CD4-positive, alpha-beta T cell (primary cell): ENCODE results near the gene SULT1A2. TPM values are rescaled to one million over a fixed set of nuclear protein-coding genes. Genes with fewer than 3 reads are reported as not detected.

Experiments used
- ATAC-seq: fragments of 200-7000 bp; cut with Tn5 transposase; one replicate; pipeline ENCODE4 v1.10.0; 2022; ENCODE audit warnings: mild to moderate bottlenecking; ENCODE audit not compliant: poor library complexity
- CTCF ChIA-PET: fragments of 350-600 bp; sonication (Branson Sonifier 250); formaldehyde crosslinking; loops from one replicate; lab custom pipeline; 2021; ENCODE audit warnings: antibody characterized with exemption, inconsistent platforms; lab: Charles Lee
- POLR2A ChIA-PET: fragments of 350-600 bp; sonication (Branson Sonifier 250); formaldehyde crosslinking; loops from one replicate; lab custom pipeline; 2021; ENCODE audit warnings: antibody characterized with exemption, inconsistent platforms; lab: Charles Lee
- DNase-seq, 14 experiments: peaks; one replicate each; pipeline ENCODE4 v3.0.0-alpha.2; 2013 to 2020; ENCODE audit warnings: mixed read lengths in 2 of 14
- H3K27ac ChIP-seq, 2 donors: one replicate each; pipeline versions ENCODE4 v1.5.1 to v1.7.0; 2013; ENCODE audit warnings: low read length in 2 of 2, low read depth in 1 of 2, mild to moderate bottlenecking in 1 of 2
- H3K27me3 ChIP-seq, 2 experiments: 1 replicate in 1 of 2; 2 replicates in 1 of 2; pipeline versions ENCODE4 v1.6.1 to v1.7.0; 2013; ENCODE audit warnings: low read length in 2 of 2, control low read depth in 1 of 2, mild to moderate bottlenecking in 1 of 2, moderate library complexity in 1 of 2; ENCODE audit not compliant: insufficient read depth in 2 of 2, control insufficient read depth in 1 of 2
- H3K36me3 ChIP-seq: one replicate; pipeline ENCODE4 v1.6.1; 2013; ENCODE audit warnings: low read length, control low read depth; ENCODE audit not compliant: insufficient read depth
- H3K4me1 ChIP-seq: one replicate; pipeline ENCODE4 v1.6.1; 2013; ENCODE audit warnings: low read length, control low read depth; ENCODE audit not compliant: insufficient read depth
- H3K4me3 ChIP-seq: one replicate; pipeline ENCODE4 v1.5.1; 2013; ENCODE audit warnings: mild to moderate bottlenecking, low read length, moderate library complexity
- H3K9me3 ChIP-seq, 2 experiments: 1 replicate in 1 of 2; 2 replicates in 1 of 2; pipeline versions ENCODE4 v1.6.1 to v1.7.0; 2013; ENCODE audit warnings: low read length in 2 of 2, mild to moderate bottlenecking in 2 of 2, control low read depth in 1 of 2, moderate library complexity in 1 of 2; ENCODE audit not compliant: control insufficient read depth in 1 of 2, insufficient read depth in 1 of 2
- H3K27ac Mint-ChIP-seq: one replicate; pipeline ENCODE4 v1.8.0; 2020; ENCODE audit warnings: mixed read lengths
- H3K27me3 Mint-ChIP-seq: one replicate; pipeline ENCODE4 v1.8.0; 2021; ENCODE audit warnings: mixed read lengths
- H3K36me3 Mint-ChIP-seq: one replicate; pipeline ENCODE4 v1.8.0; 2021; ENCODE audit warnings: low read depth, mixed read lengths
- H3K4me1 Mint-ChIP-seq: one replicate; pipeline ENCODE4 v1.8.0; 2021; ENCODE audit warnings: low read depth, mixed read lengths
- H3K4me3 Mint-ChIP-seq: one replicate; pipeline ENCODE4 v1.8.0; 2020; ENCODE audit warnings: mild to moderate bottlenecking, mixed read lengths
- H3K9me3 Mint-ChIP-seq: one replicate; pipeline ENCODE4 v1.8.0; 2020; ENCODE audit warnings: mixed read lengths
- CTCF ChIP-seq: fragments of 200-600 bp; IDR thresholded peaks from one replicate; pipeline ENCODE4 v1.8.0; 2022; ENCODE audit warnings: antibody characterized with exemption, mild to moderate bottlenecking
- intact Hi-C, 2 experiments: fragments of 100-400 bp; cut with DNase I in 1 of 2; cut with micrococcal nuclease in 1 of 2; formaldehyde crosslinking; loops; one replicate each; pipeline versions ENCODE4 v1.15.1 to v1.9.0; 2023 to 2025; cut with DNase I, micrococcal nuclease
- total RNA-seq, 174 experiments: library from RNA in 2 of 174; stranded (reverse) in 2 of 174; gene quantifications; one replicate each; pipeline ENCODE4 v1.2.3 and lab custom pipeline; 2021 to 2026

SULT1A2 gene
- total RNA-seq, 2 experiments from 2014 or later, result 0.19 to 0.45 TPM

GRCh38 chr16:28554634-28555423 lies 42.0 kb downstream of the SULT1A2 start:
- POLR2A ChIA-PET, result interaction anchor here (1.3 to 2.7 kb wide), 5 partner anchors 20 to 278 kb away, joined by 3 to 29 read pairs (median 3); partner anchors contain the start of genes APOBR and CLN3
- Histone ChIP-seq H3K9me3 (no peaks in the 10 kb centered on the region), H3K36me3 (peaks cover 25% of the 10 kb centered on the region), H3K27ac (peak overlapping the region in 1 of 2 donors; percentile 2), H3K4me3 (peak overlapping the region; percentile 84), H3K27me3 (no peaks in the 10 kb centered on the region), H3K4me1 (peaks cover 42% of the 10 kb centered on the region)
- H3K36me3 Mint-ChIP-seq, result peaks cover 45% of the 10 kb centered on the region
- H3K4me3 Mint-ChIP-seq, result peak overlapping the region; percentile 88
- H3K27ac Mint-ChIP-seq, result peak overlapping the region; percentile 97
- H3K9me3 Mint-ChIP-seq, result no peaks in the 10 kb centered on the region
- no peaks in the 10 kb centered on the region for H3K27me3 Mint-ChIP-seq
- intact Hi-C loops, result loop anchor here in 1 of 2 experiments (5.0 to 10.0 kb wide), 4 partner anchors 60 to 340 kb away; partner anchors contain the start of genes SULT1A1, TUFM and XPO6
- no peak for ATAC-seq
- H3K4me1 Mint-ChIP-seq, result peaks cover 38% of the 10 kb centered on the region
- no peak for DNase-seq
- no peak for TF ChIP-seq CTCF
- CTCF ChIA-PET, result interaction anchor here (0.7 to 1.4 kb wide), 2 partner anchors 14 to 62 kb away, joined by 5 to 7 read pairs; partner anchors contain the start of gene CLN3

GRCh38 chr16:28553776-28554633 lies 42.8 kb downstream of the SULT1A2 start, which contains the start of gene SGF29:
Gene SGF29 (plus strand): TSS chr16:28553920. CDS start chr16:28581070, 27,150 bp downstream.
- CTCF ChIA-PET, result interaction anchor here (0.7 to 1.4 kb wide), 3 partner anchors 15 to 61 kb away, joined by 3 to 7 read pairs (median 5); partner anchors contain the start of genes APOBR and CLN3
- peaks cover 36% of the 10 kb centered on the region for H3K36me3 Mint-ChIP-seq
- no peaks in the 10 kb centered on the region for H3K27me3 Mint-ChIP-seq
- no peaks in the 10 kb centered on the region for H3K9me3 ChIP-seq
- POLR2A ChIA-PET, result interaction anchor here (1.0 to 2.7 kb wide), 6 partner anchors 20 to 277 kb away, joined by 3 to 29 read pairs (median 3); partner anchors contain the start of genes APOBR and CLN3
- ATAC-seq, result peak; percentile 86
- H3K4me3 Mint-ChIP-seq, result peak within 1 kb of the TSS; percentile 94
- peak within 1 kb of the TSS; percentile 97 for H3K27ac Mint-ChIP-seq
- peaks cover 23% of the 10 kb centered on the region for H3K36me3 ChIP-seq
- H3K9me3 Mint-ChIP-seq, result no peaks in the 10 kb centered on the region
- intact Hi-C loops, result loop anchor here (1.0 to 10.0 kb wide), 5 partner anchors 60 to 339 kb away; partner anchors contain the start of genes APOBR (in 1 of the 2), SULT1A1 (in 1 of the 2), TUFM (in 1 of the 2) and XPO6 (in 1 of the 2)
- peak within 1 kb of the TSS; percentile 84 for H3K4me3 ChIP-seq
- H3K4me1 ChIP-seq, result peaks cover 42% of the 10 kb centered on the region
- peak within 1 kb of the TSS; percentile 90 to 98 for H3K27ac ChIP-seq
- peak; percentile 89 to 98 (median 93) for DNase-seq
- peak; percentile 34 for TF ChIP-seq CTCF
- H3K4me1 Mint-ChIP-seq, result peaks cover 43% of the 10 kb centered on the region
- no peaks in the 10 kb centered on the region for H3K27me3 ChIP-seq
